ENCODE data around the gene METTL25.

GRCh38 chr12:82479511-82479910 lies 121.2 kb downstream of the METTL25 start:
- no peak for TF ChIP-seq CTCF (optimal IDR thresholded peaks at IDR 0.05 in 1 of 3, IDR thresholded peaks at IDR 0.05 in 1 of 3, conservative IDR thresholded peaks at IDR 0.05 in 1 of 3; ENCODE audit: extremely low read depth in 1 of 3, insufficient read depth in 2 of 3, low read length in 3 of 3)
- TF ChIP-seq EZH2 (IDR thresholded peaks at IDR 0.05; ENCODE audit: low read length): no peak
